HG02759 (cell line): ENCODE results near the gene MLH1.

Experiments used
- ATAC-seq: cut with Tn5 transposase; IDR thresholded peaks from one replicate; pipeline ENCODE4 v1.9.1; 2021; ENCODE audit warnings: mild to moderate bottlenecking, moderate library complexity; ENCODE audit not compliant: unreplicated experiment

Gene MLH1

DNA sequence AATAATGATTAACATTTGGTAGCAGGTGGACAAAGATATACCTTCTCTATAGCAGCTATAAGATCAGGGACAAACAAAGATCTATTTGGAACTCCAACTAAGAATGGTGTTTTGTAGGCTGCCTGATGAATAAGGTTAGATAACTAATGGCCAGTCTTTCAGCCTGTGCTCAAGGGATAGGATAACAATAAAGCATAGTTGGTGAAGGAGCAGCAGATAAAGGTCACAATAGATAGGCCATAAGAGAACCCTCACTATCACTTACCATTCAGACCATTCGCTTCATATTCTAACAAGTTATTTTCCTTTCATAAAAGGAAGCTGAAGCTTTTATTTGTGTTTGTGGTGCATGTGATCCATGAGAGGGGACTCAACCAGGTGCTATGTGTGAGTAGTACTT is 20.2 kb upstream of the MLH1 start:
- ATAC-seq = no peak

DNA sequence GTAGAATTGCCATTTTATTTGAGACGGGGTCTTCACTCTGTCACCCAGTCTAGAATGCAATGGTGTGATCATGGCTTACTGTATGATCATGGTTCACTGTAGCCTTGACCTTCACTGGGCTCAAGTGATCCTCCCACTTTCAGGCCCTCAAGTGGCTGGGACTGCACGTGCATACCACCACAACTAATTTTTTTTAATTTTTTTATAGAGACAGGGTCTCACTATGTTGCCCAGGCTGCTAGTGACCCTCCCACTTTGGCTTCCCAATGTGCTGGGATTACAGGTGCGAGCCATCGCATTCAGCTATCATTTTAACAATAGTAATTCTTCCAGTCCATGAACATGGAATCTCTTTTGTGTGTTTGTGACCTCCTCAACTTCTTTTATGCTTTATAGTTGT is 12.3 kb upstream of the MLH1 start:
- ATAC-seq = no peak

DNA sequence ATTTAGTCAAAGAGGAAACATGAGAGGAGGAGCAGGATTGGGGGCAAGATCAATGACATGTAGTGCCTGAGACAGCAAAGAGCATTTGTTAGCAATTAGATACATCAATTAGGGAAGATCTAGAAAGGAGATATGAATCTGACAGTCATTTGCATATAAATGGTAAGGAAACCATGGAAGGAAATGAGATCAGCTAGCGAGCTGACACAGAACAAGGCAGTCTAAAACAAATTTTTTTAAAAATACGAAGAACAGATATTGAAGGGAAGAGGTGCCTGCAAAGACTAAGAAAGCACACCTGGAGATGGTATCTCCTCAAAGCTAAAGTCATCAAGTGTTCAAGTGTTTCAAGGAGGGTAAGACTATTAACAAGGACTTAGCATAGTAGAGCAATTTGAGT is 5.0 kb upstream of the MLH1 start:
- ATAC-seq = no peak

DNA sequence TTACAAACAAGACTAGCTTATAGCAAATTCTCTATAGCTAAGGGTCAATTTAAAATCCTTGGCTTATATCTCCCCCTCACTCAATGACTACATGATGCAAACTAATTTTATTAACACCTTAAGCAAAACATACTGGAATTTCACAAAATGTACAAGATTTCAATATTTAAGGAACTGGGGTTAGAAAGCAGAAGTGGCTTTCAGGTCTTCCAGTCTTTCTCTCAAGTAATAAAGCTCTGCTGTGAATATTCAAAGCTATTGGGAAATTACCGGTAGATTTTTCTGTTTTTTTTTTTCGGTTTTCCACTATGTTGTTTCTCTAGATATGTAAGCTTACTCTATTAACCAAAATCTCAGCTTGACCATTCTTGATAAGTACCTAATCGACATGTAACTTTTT is 4.3 kb upstream of the MLH1 start:
- ATAC-seq = no peak

DNA sequence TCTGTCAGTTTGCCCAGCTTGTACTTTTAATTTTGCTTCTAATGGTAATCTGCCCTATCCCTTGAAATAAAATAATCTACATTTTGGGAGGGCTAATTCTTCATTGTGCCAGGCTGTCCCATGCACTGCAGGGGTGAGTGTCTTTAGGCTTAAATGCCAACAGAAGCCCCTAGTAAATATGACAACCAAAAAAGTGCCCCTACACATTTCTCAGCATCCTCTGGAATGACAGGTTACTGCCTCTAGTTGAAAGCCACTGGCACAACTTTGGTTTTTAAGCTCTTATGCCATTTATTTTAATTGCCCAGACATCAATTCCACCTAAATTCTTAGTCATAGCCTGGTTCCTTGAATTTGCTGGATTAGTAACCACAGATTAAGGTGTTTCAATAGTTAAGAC is 3.8 kb upstream of the MLH1 start:
- no peak for ATAC-seq

DNA sequence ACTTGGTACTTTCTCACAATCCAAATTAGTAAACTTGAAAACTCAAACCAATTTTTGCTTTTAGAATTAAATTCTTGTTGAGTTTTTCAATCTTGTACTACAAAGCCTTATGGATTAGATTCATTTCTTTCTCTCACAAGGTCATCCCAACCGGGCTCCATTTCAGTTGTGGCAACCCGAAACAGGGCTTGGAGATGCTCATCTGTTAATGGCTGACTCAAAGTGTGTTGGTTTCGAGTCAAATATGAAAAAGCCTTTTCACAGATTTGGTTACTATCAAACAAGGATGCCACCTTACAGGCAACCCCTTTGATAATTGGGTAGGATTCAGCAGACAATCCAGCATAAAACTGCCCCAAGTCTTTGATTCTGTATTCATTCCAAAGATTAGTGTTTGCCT is 2.2 kb upstream of the MLH1 start:
- no peak for ATAC-seq

DNA sequence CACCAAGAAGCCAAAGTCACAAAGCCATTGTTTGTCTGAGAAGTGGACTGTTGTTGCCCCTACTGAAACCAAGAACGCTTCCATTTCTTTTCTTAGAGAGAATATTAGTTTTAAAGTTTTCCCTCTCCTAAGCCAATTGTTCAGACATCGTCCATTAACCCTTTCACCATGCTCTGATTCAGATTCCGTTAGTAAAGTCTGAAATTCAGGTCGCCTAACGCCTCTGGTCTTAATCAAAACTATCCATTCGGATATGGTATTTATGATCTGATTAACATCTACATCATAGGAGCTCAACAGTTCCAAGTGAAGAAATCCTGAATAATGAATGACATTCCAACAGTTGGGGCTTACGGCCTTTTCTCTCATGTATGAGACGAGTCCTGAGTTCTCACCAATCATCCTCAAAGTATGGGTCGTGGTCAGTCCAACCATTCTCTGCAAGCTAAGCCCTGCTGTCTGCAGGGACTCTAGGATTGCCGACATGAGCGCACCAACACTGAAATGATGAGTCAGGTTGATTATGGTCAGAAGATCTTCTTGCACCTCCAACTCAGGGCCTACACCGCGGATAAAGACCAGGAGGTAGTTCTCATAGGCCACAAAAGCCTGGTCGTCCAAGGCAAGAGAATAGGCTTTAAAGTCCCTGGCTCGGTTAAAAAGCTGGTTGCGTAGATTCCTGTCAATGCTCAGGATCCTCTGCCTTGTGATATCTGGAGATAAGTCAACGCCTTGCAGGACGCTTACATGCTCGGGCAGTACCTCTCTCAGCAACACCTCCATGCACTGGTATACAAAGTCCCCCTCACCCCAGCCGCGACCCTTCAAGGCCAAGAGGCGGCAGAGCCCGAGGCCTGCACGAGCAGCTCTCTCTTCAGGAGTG is 1.2 kb upstream of the MLH1 start:
- no peak for ATAC-seq

DNA sequence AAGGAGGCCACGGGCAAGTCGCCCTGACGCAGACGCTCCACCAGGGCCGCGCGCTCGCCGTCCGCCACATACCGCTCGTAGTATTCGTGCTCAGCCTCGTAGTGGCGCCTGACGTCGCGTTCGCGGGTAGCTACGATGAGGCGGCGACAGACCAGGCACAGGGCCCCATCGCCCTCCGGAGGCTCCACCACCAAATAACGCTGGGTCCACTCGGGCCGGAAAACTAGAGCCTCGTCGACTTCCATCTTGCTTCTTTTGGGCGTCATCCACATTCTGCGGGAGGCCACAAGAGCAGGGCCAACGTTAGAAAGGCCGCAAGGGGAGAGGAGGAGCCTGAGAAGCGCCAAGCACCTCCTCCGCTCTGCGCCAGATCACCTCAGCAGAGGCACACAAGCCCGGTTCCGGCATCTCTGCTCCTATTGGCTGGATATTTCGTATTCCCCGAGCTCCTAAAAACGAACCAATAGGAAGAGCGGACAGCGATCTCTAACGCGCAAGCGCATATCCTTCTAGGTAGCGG is 452 bp upstream of the MLH1 start, which contains the start of gene EPM2AIP1:
TSS of gene EPM2AIP1 (minus strand) at position 326 of the 520 bp plus-strand sequence. CDS start at position 272, 54 bp downstream.
- peak; percentile 85 for ATAC-seq

DNA sequence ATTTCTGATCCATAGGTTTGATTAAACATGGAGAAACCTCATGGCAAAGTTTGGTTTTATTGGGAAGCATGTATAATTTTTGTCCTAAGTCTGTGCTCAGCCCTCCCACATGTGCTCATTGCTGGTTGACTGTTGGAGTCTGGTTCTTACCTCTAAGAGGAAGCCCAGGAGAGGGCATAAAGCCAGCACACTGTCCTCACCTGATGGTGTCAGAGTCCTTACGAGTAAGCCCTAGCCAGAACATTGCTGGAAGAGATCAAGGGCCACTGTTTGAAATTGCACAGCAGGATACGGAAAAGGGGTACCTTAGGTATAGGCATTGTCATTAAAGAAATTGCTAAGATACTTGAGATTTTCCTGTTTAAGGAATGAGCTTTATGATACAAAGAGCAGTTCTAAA is 21.3 kb downstream of the MLH1 start:
- ATAC-seq = no peak

DNA sequence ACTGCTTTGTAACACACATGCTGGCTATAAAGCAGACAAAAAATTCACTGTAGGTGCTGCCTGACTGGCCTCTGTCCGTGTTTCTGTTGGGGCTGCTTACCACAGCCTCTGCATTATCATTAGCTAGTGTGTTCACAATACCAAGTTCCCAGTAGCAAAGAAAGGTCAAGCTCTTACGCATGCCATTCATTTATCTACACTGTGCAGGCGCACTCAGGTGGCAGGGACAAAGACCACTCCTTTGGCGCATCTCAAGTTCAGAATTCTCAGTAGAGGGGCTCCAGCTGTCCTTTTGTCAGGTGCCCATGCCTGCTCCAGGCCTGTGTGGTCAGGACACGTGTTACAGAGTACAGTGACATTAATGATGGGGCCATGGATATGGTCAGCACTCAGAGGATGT is 22.3 kb downstream of the MLH1 start:
- no peak for ATAC-seq

DNA sequence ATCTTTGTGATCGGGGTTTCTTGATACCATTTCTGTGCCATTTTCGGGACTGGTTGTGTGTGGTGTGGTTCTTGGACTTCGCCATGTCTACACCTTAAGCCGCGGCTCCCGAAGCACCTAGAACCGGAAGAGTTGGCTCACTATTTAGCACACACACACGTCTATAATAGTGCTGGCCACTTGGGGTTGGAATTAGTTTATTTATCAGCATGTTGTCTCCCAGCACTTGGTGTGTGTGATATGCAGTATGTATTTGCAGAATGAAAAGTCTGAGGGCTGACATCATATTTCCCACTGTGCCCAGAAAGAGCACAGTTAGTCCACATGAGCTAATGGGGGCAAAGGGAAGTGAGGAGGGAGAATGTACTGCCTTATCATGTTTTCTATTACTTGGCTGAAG is 23.6 kb downstream of the MLH1 start:
- no peak for ATAC-seq

DNA sequence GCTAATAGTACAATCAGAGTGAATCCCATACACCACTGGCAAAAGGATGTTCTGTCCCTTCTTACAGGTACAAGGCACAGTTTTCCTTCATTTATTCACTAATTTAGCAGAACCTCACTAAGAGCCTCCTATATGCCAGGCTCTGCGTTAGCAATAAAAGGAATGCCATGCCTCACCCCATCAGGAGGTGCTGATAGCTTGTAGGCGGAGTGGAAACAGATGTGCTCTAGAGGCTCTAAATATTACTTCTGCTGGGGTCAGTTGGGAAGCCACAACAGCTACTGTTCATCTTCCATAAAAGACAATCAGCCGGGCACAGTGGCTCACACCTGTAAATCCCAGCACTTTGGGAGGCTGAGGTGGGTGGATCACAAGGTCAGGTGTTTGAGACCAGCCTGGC is 24.4 kb downstream of the MLH1 start:
- no peak for ATAC-seq

DNA sequence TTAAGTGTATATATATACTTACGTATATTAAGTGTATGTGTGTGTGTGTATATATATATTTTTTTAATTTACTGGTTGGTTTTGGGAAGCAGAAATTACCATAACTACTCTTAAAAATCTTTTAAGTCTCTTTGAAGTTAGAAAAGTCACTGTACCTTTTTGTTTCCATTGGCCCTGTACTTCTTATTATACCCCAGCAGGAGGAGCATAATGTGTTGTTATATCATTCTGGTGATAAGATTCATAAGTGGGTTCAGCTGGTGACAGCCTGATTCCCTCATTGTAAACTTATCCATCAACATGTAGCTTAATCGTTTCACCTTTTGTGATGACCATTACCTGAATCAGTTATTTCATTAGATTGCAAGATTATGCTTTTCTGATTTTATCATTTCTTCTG is 30.8 kb downstream of the MLH1 start:
- ATAC-seq = no peak

DNA sequence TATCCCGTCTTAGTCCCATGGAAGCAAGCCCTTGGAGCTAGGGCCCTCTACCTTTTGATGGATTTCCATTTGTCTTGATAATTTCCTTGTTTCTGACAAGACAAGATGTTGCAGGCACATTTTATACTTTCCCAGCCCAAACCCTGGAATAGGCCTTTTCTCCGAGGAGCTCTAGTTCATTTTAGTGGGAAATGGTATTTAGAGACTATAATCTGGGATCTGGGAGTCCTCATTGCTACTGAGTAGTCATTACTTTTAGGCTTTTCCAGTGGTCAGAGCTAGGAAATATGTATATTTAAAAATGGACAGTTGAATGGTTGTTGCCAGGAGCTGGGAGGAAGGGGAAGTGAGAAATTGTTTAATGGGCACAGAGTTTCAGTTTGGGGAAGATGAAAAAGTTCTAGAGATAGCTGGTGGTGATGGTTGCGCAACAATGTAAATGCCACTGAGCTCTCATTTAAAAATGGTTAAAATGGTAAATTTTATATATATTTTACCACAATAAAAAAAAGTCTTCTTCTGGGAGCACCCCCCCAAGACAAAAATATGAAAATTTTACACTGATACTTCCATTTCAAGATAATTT is 31.6 kb downstream of the MLH1 start:
- peak; percentile 56 for ATAC-seq

DNA sequence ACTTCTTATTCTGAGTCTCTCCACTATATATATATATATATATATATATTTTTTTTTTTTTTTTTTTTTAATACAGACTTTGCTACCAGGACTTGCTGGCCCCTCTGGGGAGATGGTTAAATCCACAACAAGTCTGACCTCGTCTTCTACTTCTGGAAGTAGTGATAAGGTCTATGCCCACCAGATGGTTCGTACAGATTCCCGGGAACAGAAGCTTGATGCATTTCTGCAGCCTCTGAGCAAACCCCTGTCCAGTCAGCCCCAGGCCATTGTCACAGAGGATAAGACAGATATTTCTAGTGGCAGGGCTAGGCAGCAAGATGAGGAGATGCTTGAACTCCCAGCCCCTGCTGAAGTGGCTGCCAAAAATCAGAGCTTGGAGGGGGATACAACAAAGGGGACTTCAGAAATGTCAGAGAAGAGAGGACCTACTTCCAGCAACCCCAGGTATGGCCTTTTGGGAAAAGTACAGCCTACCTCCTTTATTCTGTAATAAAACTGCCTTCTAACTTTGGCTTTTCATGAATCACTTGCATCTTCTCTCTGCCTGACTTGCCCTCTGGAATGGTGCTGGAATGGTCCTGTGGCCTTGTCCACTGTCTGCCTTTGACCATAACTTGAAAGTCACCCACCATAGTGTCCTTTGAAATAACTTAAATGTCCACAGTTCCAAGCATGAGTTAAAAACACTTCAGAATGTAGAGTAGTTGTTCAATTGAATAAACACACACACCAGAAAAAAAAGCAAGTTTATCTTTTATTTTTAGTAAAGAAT is 32.4 kb downstream of the MLH1 start:
- no peak for ATAC-seq

DNA sequence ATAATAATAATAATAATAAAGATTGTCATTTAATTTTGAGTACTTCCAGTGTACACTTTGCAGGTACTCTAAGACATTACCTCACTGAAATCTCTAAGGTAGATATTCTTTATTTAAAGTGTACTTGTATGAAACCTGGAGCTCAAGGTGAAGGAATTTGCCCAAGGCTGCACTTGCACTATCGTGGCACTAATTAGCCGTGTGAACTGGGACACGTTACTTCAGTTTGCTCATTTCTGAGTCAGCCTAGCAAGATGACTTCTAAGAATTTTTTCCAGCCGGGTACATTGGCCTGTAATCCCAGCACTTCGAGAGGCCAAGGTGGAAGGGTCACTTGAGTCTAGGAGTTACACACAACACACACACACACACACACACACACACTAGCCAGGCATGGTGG is 33.5 kb downstream of the MLH1 start:
- no peak for ATAC-seq

DNA sequence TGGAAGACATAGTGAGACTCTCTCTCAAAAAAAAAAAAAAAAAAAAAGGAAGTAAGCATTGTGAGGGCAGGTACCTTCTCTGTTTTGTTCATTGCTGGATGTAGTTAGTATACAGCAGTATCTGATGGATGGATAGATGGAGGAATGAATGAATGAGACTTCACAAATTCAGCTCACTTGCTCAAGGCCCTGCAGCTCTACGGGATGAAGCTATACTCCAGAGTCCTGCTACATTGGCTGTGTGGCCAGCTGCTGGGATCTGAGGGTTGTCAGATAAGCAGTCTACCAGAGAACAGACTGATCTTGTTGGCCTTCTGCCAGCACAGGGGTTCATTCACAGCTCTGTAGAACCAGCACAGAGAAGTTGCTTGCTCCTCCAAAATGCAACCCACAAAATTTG is 35.0 kb downstream of the MLH1 start:
- no peak for ATAC-seq

DNA sequence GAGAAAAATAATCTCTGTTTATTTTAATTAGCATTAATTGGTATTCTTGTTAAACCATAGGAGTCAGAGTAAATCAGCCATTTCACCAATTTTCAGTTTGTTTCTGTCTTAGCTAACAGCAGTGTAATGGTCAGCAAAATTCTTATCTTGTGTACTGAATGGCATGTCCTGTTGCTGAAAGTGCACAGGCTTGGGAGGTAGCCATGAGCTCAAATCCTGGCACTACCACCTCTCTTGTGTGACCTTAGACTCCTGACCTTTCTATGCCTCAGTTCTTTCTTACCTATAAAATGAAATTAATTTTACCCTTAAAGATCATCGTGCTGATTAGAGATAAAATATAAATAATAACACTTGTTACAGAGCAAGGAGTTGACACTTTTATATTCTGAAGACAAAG is 35.8 kb downstream of the MLH1 start:
- ATAC-seq = no peak

DNA sequence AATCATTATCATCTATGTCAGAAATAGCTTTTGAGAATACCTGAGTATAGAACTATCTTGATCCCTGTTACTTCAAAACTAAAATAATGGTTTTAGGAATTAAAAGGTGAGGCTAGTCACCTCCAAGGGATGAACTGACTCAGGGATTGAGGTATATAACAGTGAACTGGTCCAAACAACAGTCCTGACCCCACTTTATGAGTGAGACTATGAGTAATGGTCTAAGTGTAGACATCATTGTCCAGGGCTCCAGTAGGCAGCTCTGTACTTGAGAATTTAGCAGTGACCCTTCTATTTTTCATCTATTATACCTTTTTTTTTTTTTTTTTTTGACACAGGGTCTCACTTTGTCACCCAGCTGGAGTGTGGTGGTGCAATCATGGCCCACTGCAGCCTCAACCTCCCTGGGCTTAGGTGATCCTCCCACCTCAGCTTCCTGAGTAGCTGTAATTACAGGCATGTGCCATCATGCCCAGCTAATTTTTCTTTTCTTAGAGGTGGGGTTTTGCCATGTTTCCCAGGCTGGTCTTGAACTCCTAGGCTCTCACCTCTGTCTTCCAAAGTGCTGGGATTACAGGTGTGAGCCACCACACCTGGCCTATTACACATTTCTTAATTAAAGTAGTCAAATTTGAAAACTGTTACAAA is 36.3 kb downstream of the MLH1 start:
- no peak for ATAC-seq

DNA sequence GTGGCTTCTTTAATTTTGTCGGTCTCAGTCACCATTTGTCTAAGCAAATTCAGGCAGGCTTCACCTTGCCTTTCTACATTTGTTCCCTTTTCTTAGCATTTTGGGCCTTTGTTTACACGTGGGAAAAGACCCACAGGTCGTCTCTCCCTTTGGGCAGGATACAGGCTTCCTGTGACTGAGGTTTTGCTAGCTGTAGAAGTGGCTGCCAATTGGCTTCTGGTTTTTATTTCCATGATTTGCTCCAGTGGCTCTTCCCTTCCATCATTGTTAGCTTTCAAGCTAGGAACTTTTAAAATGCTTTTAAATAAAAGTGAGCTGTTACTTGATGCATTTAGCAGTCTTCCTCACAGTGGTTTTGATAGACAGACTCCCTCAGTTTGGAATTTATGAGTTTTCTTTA is 37.3 kb downstream of the MLH1 start:
- ATAC-seq = no peak

DNA sequence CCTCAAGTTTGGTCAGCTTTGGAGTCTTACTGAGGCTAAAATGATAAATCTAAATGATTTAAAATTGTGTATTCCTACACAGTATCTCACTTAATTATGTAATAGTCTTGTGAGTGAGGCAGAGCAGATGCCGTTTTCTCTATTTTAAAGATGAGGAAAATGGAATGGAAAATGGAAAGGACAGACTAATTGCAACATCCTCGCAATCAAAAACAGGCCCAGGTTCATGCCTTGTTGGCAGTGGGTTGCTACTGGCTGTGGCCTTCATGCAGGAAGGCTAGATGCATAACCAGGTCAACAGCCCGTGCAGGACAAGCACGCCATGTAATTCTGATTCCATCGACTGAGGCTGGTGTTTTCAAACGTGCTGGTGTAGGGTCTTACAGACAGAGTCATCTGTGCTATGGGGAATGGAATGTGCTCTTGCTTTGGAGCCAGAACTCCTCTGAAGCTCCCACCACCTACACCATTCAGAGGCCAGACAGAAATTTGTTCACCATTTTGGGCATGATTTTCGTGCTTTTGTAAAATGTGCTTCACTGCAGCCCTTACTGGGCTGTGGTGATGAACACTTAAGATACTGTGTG is 37.9 kb downstream of the MLH1 start:
- ATAC-seq = no peak
